Neural cell (in vitro differentiated cells): Measurements from ENCODE around the gene WASHC4. TPM values are rescaled to one million over a fixed set of nuclear protein-coding genes. Genes with fewer than 3 reads are reported as not detected.

ENCODE experiments used
- H2AFZ ChIP-seq: fragments of 200-600, 300-800 bp; sonication (generic), shearing (Covaris generic); 2 replicates; pipeline ENCODE4 v1.6.0; 2014; ENCODE audit warnings: low read depth, mild to moderate bottlenecking, antibody characterized with exemption, low read length, moderate library complexity
- H3F3A ChIP-seq: fragments of 200-600 bp; shearing (Covaris generic); 2 replicates; pipeline ENCODE4 v1.6.1; 2016; ENCODE audit warnings: mild to moderate bottlenecking, moderate library complexity, mixed read lengths, antibody characterized with exemption, low read length; ENCODE audit not compliant: insufficient read depth, poor library complexity, severe bottlenecking
- H3K27ac ChIP-seq: fragments of 200-600, 300-800 bp; sonication (generic), shearing (Covaris generic); 2 replicates; pipeline ENCODE4 v1.5.1; 2014; ENCODE audit warnings: mild to moderate bottlenecking, low read length, moderate library complexity
- H3K27me3 ChIP-seq: fragments of 300-800, 200-600 bp; sonication (generic), shearing (Covaris generic); 2 replicates; pipeline ENCODE4 v1.6.0; 2014; ENCODE audit warnings: mild to moderate bottlenecking, low read depth, low read length, moderate library complexity; ENCODE audit not compliant: insufficient read depth
- H3K36me3 ChIP-seq: fragments of 300-800, 200-600 bp; sonication (generic), shearing (Covaris generic); 2 replicates; pipeline ENCODE4 v1.5.1; 2014; ENCODE audit warnings: mild to moderate bottlenecking, antibody characterized with exemption, low read length, moderate library complexity; ENCODE audit not compliant: insufficient read depth
- H3K4me2 ChIP-seq: fragments of 300-800, 200-600 bp; sonication (generic), shearing (Covaris generic); 2 replicates; pipeline ENCODE4 v1.6.0; 2014; ENCODE audit warnings: mild to moderate bottlenecking, low read length
- H3K4me3 ChIP-seq: fragments of 300-800, 200-600 bp; sonication (generic), shearing (Covaris generic); 2 replicates; pipeline ENCODE4 v1.5.1; 2014; ENCODE audit warnings: mild to moderate bottlenecking, low read length, moderate library complexity
- H3K79me2 ChIP-seq: fragments of 200-600 bp; shearing (Covaris generic); replicated peaks from 2 replicates; pipeline ENCODE4 v1.6.0; 2014; ENCODE audit warnings: mild to moderate bottlenecking, low read length, moderate library complexity; ENCODE audit not compliant: insufficient read depth
- H3K9ac ChIP-seq: fragments of 300-800, 200-600 bp; sonication (generic), shearing (Covaris generic); 2 replicates; pipeline ENCODE4 v1.6.1; 2016; ENCODE audit warnings: mild to moderate bottlenecking, low read length, mixed read lengths
- H3K9me2 ChIP-seq: fragments of 200-600 bp; shearing (Covaris generic); 2 replicates; pipeline ENCODE4 v1.6.1; 2016; ENCODE audit warnings: mild to moderate bottlenecking, low read length, mixed read lengths; ENCODE audit not compliant: insufficient read depth
- H3K9me3 ChIP-seq: fragments of 200-600, 300-800 bp; sonication (generic), shearing (Covaris generic); 2 replicates; pipeline ENCODE4 v1.6.1; 2016; ENCODE audit warnings: mild to moderate bottlenecking, mixed run types, low read length, moderate library complexity, mixed read lengths
- H4K20me1 ChIP-seq: fragments of 200-600 bp; shearing (Covaris generic); 2 replicates; pipeline ENCODE4 v1.6.1; 2016; ENCODE audit warnings: mild to moderate bottlenecking, mixed run types; ENCODE audit not compliant: insufficient read depth
- EP300 ChIP-seq: fragments of 450-650 bp; conservative IDR thresholded peaks from 2 replicates; pipeline ENCODE4 v1.6.1; 2014; ENCODE audit warnings: antibody characterized with exemption, mild to moderate bottlenecking, moderate library complexity; ENCODE audit not compliant: poor library complexity, severe bottlenecking
- EZH2 ChIP-seq: fragments of 200-600, 300-800 bp; shearing (Covaris generic), sonication (generic); IDR thresholded peaks from 2 replicates; pipeline ENCODE4 v1.6.1; 2014; ENCODE audit warnings: antibody characterized with exemption, low read length, borderline replicate concordance, mild to moderate bottlenecking; ENCODE audit not compliant: insufficient read depth, poor library complexity, severe bottlenecking
- MXI1 ChIP-seq: fragments of 450-650 bp; conservative IDR thresholded peaks from 2 replicates; pipeline ENCODE4 v1.6.1; 2014; ENCODE audit warnings: antibody characterized with exemption, mild to moderate bottlenecking; ENCODE audit not compliant: poor library complexity, severe bottlenecking
- POLR2AphosphoS5 ChIP-seq: IDR thresholded peaks from 2 replicates; pipeline ENCODE4 v1.6.1; 2012
- RAD21 ChIP-seq: fragments of 450-650 bp; conservative IDR thresholded peaks from 2 replicates; pipeline ENCODE4 v1.6.1; 2014; ENCODE audit warnings: antibody characterized with exemption, mild to moderate bottlenecking, moderate library complexity
- SMC3 ChIP-seq: fragments of 450-650 bp; conservative IDR thresholded peaks from 2 replicates; pipeline ENCODE4 v1.6.1; 2014; ENCODE audit warnings: antibody characterized with exemption, mild to moderate bottlenecking, moderate library complexity; ENCODE audit not compliant: poor library complexity
- TAF1 ChIP-seq: IDR thresholded peaks from 2 replicates; pipeline ENCODE4 v1.6.1; 2012; ENCODE audit warnings: low read depth
- polyA plus RNA-seq: library from polyadenylated mRNA; depleted of rRNA; stranded (reverse); fragments of >200 nt; gene quantifications from 2 replicates; pipeline ENCODE4 v1.2.3, GENCODE V29; 2014
- TF ChIP-seq, protein P1 (sequence below): IDR thresholded peaks from 2 replicates; pipeline ENCODE4 v1.6.1; 2012; ENCODE audit warnings: borderline replicate concordance
- TF ChIP-seq, protein P2 (sequence below): fragments of 450-650 bp; IDR thresholded peaks from 2 replicates; pipeline ENCODE4 v1.5.1; 2014; ENCODE audit warnings: antibody characterized with exemption, mild to moderate bottlenecking, moderate library complexity; ENCODE audit not compliant: poor library complexity, severe bottlenecking

WASHC4 gene
- polyA plus RNA-seq, 1 donor from 2014 or later: 52.6 TPM

DNA sequence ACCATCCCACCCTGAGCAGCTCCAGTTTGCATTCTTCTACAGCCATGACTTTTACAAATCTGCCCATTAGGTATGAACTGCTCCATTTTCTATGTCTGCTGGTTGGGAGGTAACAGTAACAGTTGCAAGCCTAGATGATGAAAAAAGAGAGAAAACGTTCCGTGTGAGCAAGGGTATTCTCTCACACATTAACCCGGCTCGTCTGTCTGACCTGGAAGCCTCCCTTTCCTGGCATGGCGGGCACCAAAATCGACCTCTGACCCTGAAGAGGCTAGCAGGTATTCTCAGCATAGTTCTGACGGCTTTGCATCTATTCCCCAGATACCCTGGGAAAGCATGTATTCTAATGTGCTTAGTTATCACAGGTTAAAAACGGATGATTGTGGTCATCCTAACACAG lies 96.6 kb downstream of the WASHC4 start:
- Histone ChIP-seq H4K20me1 (no peaks in the 10 kb centered on the region), H3K4me2 (no peak overlapping the region), H3F3A (no peaks in the 10 kb centered on the region), H3K9me3 (no peaks in the 10 kb centered on the region), H3K4me3 (no peak overlapping the region), H3K9ac (no peak overlapping the region), H3K9me2 (no peaks in the 10 kb centered on the region), H3K36me3 (no peaks in the 10 kb centered on the region), H3K79me2 (no peaks in the 10 kb centered on the region), H2AFZ (no peak overlapping the region), H3K27me3 (no peaks in the 10 kb centered on the region), H3K27ac (no peak overlapping the region)
- TF ChIP-seq, protein P1, sequence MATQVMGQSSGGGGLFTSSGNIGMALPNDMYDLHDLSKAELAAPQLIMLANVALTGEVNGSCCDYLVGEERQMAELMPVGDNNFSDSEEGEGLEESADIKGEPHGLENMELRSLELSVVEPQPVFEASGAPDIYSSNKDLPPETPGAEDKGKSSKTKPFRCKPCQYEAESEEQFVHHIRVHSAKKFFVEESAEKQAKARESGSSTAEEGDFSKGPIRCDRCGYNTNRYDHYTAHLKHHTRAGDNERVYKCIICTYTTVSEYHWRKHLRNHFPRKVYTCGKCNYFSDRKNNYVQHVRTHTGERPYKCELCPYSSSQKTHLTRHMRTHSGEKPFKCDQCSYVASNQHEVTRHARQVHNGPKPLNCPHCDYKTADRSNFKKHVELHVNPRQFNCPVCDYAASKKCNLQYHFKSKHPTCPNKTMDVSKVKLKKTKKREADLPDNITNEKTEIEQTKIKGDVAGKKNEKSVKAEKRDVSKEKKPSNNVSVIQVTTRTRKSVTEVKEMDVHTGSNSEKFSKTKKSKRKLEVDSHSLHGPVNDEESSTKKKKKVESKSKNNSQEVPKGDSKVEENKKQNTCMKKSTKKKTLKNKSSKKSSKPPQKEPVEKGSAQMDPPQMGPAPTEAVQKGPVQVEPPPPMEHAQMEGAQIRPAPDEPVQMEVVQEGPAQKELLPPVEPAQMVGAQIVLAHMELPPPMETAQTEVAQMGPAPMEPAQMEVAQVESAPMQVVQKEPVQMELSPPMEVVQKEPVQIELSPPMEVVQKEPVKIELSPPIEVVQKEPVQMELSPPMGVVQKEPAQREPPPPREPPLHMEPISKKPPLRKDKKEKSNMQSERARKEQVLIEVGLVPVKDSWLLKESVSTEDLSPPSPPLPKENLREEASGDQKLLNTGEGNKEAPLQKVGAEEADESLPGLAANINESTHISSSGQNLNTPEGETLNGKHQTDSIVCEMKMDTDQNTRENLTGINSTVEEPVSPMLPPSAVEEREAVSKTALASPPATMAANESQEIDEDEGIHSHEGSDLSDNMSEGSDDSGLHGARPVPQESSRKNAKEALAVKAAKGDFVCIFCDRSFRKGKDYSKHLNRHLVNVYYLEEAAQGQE: no peak
- TF ChIP-seq RAD21 (no peak), SMC3 (no peak), EP300 (no peak), MXI1 (no peak), TAF1 (no peak), POLR2AphosphoS5 (no peak), EZH2 (no peak)
- TF ChIP-seq, protein P2, sequence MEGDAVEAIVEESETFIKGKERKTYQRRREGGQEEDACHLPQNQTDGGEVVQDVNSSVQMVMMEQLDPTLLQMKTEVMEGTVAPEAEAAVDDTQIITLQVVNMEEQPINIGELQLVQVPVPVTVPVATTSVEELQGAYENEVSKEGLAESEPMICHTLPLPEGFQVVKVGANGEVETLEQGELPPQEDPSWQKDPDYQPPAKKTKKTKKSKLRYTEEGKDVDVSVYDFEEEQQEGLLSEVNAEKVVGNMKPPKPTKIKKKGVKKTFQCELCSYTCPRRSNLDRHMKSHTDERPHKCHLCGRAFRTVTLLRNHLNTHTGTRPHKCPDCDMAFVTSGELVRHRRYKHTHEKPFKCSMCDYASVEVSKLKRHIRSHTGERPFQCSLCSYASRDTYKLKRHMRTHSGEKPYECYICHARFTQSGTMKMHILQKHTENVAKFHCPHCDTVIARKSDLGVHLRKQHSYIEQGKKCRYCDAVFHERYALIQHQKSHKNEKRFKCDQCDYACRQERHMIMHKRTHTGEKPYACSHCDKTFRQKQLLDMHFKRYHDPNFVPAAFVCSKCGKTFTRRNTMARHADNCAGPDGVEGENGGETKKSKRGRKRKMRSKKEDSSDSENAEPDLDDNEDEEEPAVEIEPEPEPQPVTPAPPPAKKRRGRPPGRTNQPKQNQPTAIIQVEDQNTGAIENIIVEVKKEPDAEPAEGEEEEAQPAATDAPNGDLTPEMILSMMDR: no peak

DNA sequence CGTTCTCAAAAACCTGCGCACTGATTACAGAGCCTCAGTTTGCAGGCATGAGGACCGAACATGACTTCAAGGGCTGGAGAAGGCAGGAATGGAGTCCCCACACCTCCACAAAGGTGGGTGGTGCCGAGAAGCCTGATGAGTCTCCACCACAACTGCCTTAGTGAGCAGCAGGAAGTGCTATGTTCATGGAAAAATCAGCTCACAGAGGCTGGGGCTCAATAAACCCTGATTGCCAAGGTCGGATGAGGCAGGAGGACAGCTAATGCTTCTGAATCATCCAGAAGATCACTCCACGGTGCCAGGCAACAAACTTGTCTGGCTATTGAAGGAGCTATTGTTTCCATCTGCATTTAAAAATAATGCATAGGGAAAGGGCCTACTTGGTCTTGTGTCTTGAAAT lies 97.4 kb downstream of the WASHC4 start:
- Histone ChIP-seq H3K36me3 (no peaks in the 10 kb centered on the region), H3K9me2 (no peaks in the 10 kb centered on the region), H3F3A (no peaks in the 10 kb centered on the region), H3K27me3 (no peaks in the 10 kb centered on the region), H2AFZ (no peak overlapping the region), H4K20me1 (no peaks in the 10 kb centered on the region), H3K4me3 (no peak overlapping the region), H3K27ac (no peak overlapping the region), H3K9ac (no peak overlapping the region), H3K4me2 (no peak overlapping the region), H3K79me2 (no peaks in the 10 kb centered on the region), H3K9me3 (no peaks in the 10 kb centered on the region)
- no peak for TF ChIP-seq EZH2
- TF ChIP-seq TAF1: no peak
- TF ChIP-seq, protein P2: no peak
